ENCODE data around the gene ZNF571.

ZNF571 gene

GRCh38 chr19:37594304-37594981, at the start of gene ZNF571, which contains the start of gene ZNF540:
ZNF571 (minus strand) TSS chr19:37594792; CDS start chr19:37586676, 8,116 bp downstream.
ZNF540 (plus strand) TSS chr19:37594876; CDS start chr19:37598448, 3,572 bp downstream.
- DNase-seq: peak; percentile 72

- DNase-seq: no peak
Observed at GRCh38 chr19:37635076-37636056, 40.8 kb upstream of the ZNF571 start.

- no peak for DNase-seq
Observed at GRCh38 chr19:37594982-37595382, 390 bp upstream of the ZNF571 start.

GRCh38 chr19:37593996-37594303, 642 bp downstream of the ZNF571 start:
- no peak for DNase-seq

GRCh38 chr19:37583340-37583739, 11.3 kb downstream of the ZNF571 start:
- DNase-seq: no peak

GRCh38 chr19:37572203-37572602, 22.4 kb downstream of the ZNF571 start:
- no peak for DNase-seq

- DNase-seq: no peak
Observed at GRCh38 chr19:37565370-37565669, 29.3 kb downstream of the ZNF571 start.

- no peak for DNase-seq
Observed at GRCh38 chr19:37564624-37565369, 29.8 kb downstream of the ZNF571 start.

GRCh38 chr19:37563518-37563917, 31.1 kb downstream of the ZNF571 start:
- DNase-seq: no peak

GRCh38 chr19:37551129-37551993, 43.2 kb downstream of the ZNF571 start:
- no peak for DNase-seq

GRCh38 chr19:37537391-37537947, 57.1 kb downstream of the ZNF571 start:
- DNase-seq: no peak

GRCh38 chr19:37519890-37520289, 74.7 kb downstream of the ZNF571 start:
- no peak for DNase-seq
